Trophoblast cell (in vitro differentiated cells and primary cell): Measurements from ENCODE around the gene OR3A3.
"Not testable (repeated sequence)": the region's sequence is repeated elsewhere in the genome, so short reads cannot be mapped to it uniquely, and the experiment has no call there.

Experiments
- DNase-seq, 2 donors: peaks; one replicate each; pipeline ENCODE4 v3.0.0-alpha.2; 2016
- H2AFZ ChIP-seq: 2 replicates; pipeline ENCODE4 v1.6.1; 2013; ENCODE audit warnings: low read length, moderate library complexity, mild to moderate bottlenecking; ENCODE audit not compliant: insufficient read depth, poor library complexity
- H2AK5ac ChIP-seq: 2 replicates; pipeline ENCODE4 v1.6.1; 2013; ENCODE audit warnings: mild to moderate bottlenecking, low read length
- H2BK120ac ChIP-seq: 2 replicates; pipeline ENCODE4 v1.6.1; 2013; ENCODE audit warnings: low read length, mild to moderate bottlenecking, moderate library complexity; ENCODE audit not compliant: insufficient read depth, poor library complexity
- H2BK12ac ChIP-seq: 2 replicates; pipeline ENCODE4 v1.6.1; 2013; ENCODE audit warnings: mild to moderate bottlenecking, low read length, moderate library complexity
- H2BK5ac ChIP-seq: 2 replicates; pipeline ENCODE4 v1.6.1; 2013; ENCODE audit warnings: low read length, low read depth, moderate library complexity, mild to moderate bottlenecking; ENCODE audit not compliant: poor library complexity
- H3K14ac ChIP-seq: 2 replicates; pipeline ENCODE4 v1.6.1; 2013; ENCODE audit warnings: mild to moderate bottlenecking, low read length
- H3K18ac ChIP-seq: 2 replicates; pipeline ENCODE4 v1.6.1; 2013; ENCODE audit warnings: mild to moderate bottlenecking, low read length
- H3K23ac ChIP-seq: 2 replicates; pipeline ENCODE4 v1.6.1; 2013; ENCODE audit warnings: low read length
- H3K27ac ChIP-seq: 2 replicates; pipeline ENCODE4 v1.5.1; 2013; ENCODE audit warnings: low read depth, mild to moderate bottlenecking, inconsistent platforms, low read length, moderate library complexity
- H3K27me3 ChIP-seq: 2 replicates; pipeline ENCODE4 v1.6.1; 2013; ENCODE audit warnings: inconsistent platforms, mild to moderate bottlenecking, low read length, moderate library complexity; ENCODE audit not compliant: insufficient read depth
- H3K36me3 ChIP-seq, 2 experiments: 1 replicate in 1 of 2; 2 replicates in 1 of 2; pipeline ENCODE4 v1.6.1; 2013; ENCODE audit warnings: low read length in 2 of 2, mild to moderate bottlenecking in 2 of 2, moderate library complexity in 1 of 2; ENCODE audit not compliant: insufficient read depth in 2 of 2, control insufficient read depth in 1 of 2
- H3K4ac ChIP-seq: 2 replicates; pipeline ENCODE4 v1.6.1; 2013; ENCODE audit warnings: low read depth, mild to moderate bottlenecking, low read length, moderate library complexity
- H3K4me1 ChIP-seq, 2 experiments: 1 replicate in 1 of 2; 2 replicates in 1 of 2; pipeline ENCODE4 v1.6.1; 2013; ENCODE audit warnings: low read length in 2 of 2, mild to moderate bottlenecking in 2 of 2, moderate library complexity in 1 of 2; ENCODE audit not compliant: insufficient read depth in 2 of 2, control insufficient read depth in 1 of 2
- H3K4me2 ChIP-seq: 2 replicates; pipeline ENCODE4 v1.6.1; 2013; ENCODE audit warnings: inconsistent platforms, mild to moderate bottlenecking, low read length, moderate library complexity
- H3K4me3 ChIP-seq: 2 replicates; pipeline ENCODE4 v1.5.1; 2013; ENCODE audit warnings: mild to moderate bottlenecking, low read depth, low read length, inconsistent platforms
- H3K79me1 ChIP-seq: one replicate; pipeline ENCODE4 v1.6.1; 2013; ENCODE audit warnings: low read length
- H3K79me2 ChIP-seq: 2 replicates; pipeline ENCODE4 v1.6.1; 2013; ENCODE audit warnings: low read length, mild to moderate bottlenecking; ENCODE audit not compliant: control insufficient read depth, insufficient read depth, poor library complexity
- H3K9ac ChIP-seq: 2 replicates; pipeline ENCODE4 v1.6.1; 2013; ENCODE audit warnings: mild to moderate bottlenecking, low read length
- H3K9me3 ChIP-seq: 2 replicates; pipeline ENCODE4 v1.6.1; 2013; ENCODE audit warnings: low read depth, mild to moderate bottlenecking, control low read depth, inconsistent platforms, low read length; ENCODE audit not compliant: insufficient read depth
- H4K12ac ChIP-seq: 2 replicates; pipeline ENCODE4 v1.6.1; 2013; ENCODE audit warnings: low read depth, mild to moderate bottlenecking, low read length, moderate library complexity
- H4K8ac ChIP-seq: 2 replicates; pipeline ENCODE4 v1.6.1; 2013; ENCODE audit warnings: low read depth, mild to moderate bottlenecking, low read length, moderate library complexity
- H4K91ac ChIP-seq: one replicate; pipeline ENCODE4 v1.6.1; 2013; ENCODE audit warnings: low read depth, mild to moderate bottlenecking, low read length, moderate library complexity
- WGBS: extraction: QIAGEN DNeasy Blood & Tissue Kit; methylation state at CpG from one replicate; pipeline ENCODE4 v1.1.7; 2013; ENCODE audit warnings: missing lambda C conversion rate; ENCODE audit not compliant: insufficient read length, insufficient coverage; ENCODE audit errors: extremely low coverage; 5-methylcytosine and 5-hydroxymethylcytosine counted together

The OR3A3 gene

GRCh38 chr17:3400055-3400454, 11.1 kb upstream of the OR3A3 start:
- no peaks in the 10 kb centered on the region for H3K79me1 ChIP-seq
- no peak overlapping the region for H4K12ac ChIP-seq
- no peak overlapping the region for H3K4ac ChIP-seq
- no peak overlapping the region for H2BK12ac ChIP-seq
- no peak overlapping the region for H2AK5ac ChIP-seq
- no peaks in the 10 kb centered on the region for H3K36me3 ChIP-seq
- H3K9ac ChIP-seq, result no peak overlapping the region
- no peak overlapping the region for H3K4me3 ChIP-seq
- H3K18ac ChIP-seq, result no peak overlapping the region
- H4K8ac ChIP-seq, result no peak overlapping the region
- H3K23ac ChIP-seq, result no peak overlapping the region
- no peak overlapping the region for H3K4me2 ChIP-seq
- no peak overlapping the region for H4K91ac ChIP-seq
- no peaks in the 10 kb centered on the region for H3K4me1 ChIP-seq
- H2BK120ac ChIP-seq, result no peak overlapping the region
- peaks cover 7% of the 10 kb centered on the region for H3K9me3 ChIP-seq
- DNase-seq, result no peak
- no peaks in the 10 kb centered on the region for H3K27me3 ChIP-seq
- no peak overlapping the region for H3K14ac ChIP-seq
- H3K27ac ChIP-seq, result no peak overlapping the region
- WGBS, result no CpG with 5 or more reads among the region's 6 CpGs
- H3K79me2 ChIP-seq, result no peaks in the 10 kb centered on the region
- H2AFZ ChIP-seq, result no peak overlapping the region
- no peak overlapping the region for H2BK5ac ChIP-seq

- WGBS, result no CpG with 5 or more reads among the region's 2 CpGs
- no peak overlapping the region for H3K4me2 ChIP-seq
- no peak overlapping the region for H3K18ac ChIP-seq
- no peaks in the 10 kb centered on the region for H3K36me3 ChIP-seq
- no peak overlapping the region for H2AFZ ChIP-seq
- H2BK5ac ChIP-seq, result no peak overlapping the region
- no peaks in the 10 kb centered on the region for H3K4me1 ChIP-seq
- no peaks in the 10 kb centered on the region for H3K79me2 ChIP-seq
- H3K4ac ChIP-seq, result no peak overlapping the region
- peak; percentile 7 to 80 for DNase-seq
- H2BK12ac ChIP-seq, result no peak overlapping the region
- no peaks in the 10 kb centered on the region for H3K79me1 ChIP-seq
- no peaks in the 10 kb centered on the region for H3K27me3 ChIP-seq
- no peak overlapping the region for H3K27ac ChIP-seq
- H4K91ac ChIP-seq, result no peak overlapping the region
- no peak overlapping the region for H4K8ac ChIP-seq
- no peak overlapping the region for H3K14ac ChIP-seq
- H2BK120ac ChIP-seq, result no peak overlapping the region
- H3K9me3 ChIP-seq, result peaks cover 6% of the 10 kb centered on the region
- no peak overlapping the region for H3K9ac ChIP-seq
- no peak overlapping the region for H2AK5ac ChIP-seq
- no peak overlapping the region for H3K23ac ChIP-seq
- H4K12ac ChIP-seq, result no peak overlapping the region
- H3K4me3 ChIP-seq, result no peak overlapping the region
These were observed 9.4 kb upstream of the OR3A3 start for GRCh38 chr17:3401786-3402185.

GRCh38 chr17:3403856-3404255, 7.3 kb upstream of the OR3A3 start:
- not testable (repeated sequence) for H4K91ac ChIP-seq, H4K8ac ChIP-seq, H3K14ac ChIP-seq, H3K79me2 ChIP-seq, H2BK12ac ChIP-seq, H3K9ac ChIP-seq, H3K27ac ChIP-seq, H3K4me2 ChIP-seq, H3K36me3 ChIP-seq, H2BK120ac ChIP-seq, H3K4me3 ChIP-seq, H4K12ac ChIP-seq, H3K4ac ChIP-seq, H3K27me3 ChIP-seq, H2BK5ac ChIP-seq, H2AFZ ChIP-seq, DNase-seq, H3K79me1 ChIP-seq, H2AK5ac ChIP-seq, H3K9me3 ChIP-seq, H3K23ac ChIP-seq, H3K4me1 ChIP-seq, H3K18ac ChIP-seq
- no CpG with 5 or more reads among the region's 1 CpG for WGBS

GRCh38 chr17:3412216-3412615, 1.0 kb downstream of the OR3A3 start:
- H3K4me1 ChIP-seq, H3K79me1 ChIP-seq, H2AFZ ChIP-seq, H3K23ac ChIP-seq, H2BK12ac ChIP-seq, H3K4me3 ChIP-seq, H3K36me3 ChIP-seq, H4K8ac ChIP-seq, H3K9ac ChIP-seq, H2BK120ac ChIP-seq, DNase-seq, H3K27ac ChIP-seq, H2BK5ac ChIP-seq, H4K91ac ChIP-seq, H3K79me2 ChIP-seq, H3K18ac ChIP-seq, H4K12ac ChIP-seq, H3K9me3 ChIP-seq, H3K4me2 ChIP-seq, H3K27me3 ChIP-seq, H3K4ac ChIP-seq, H3K14ac ChIP-seq, H2AK5ac ChIP-seq: not testable (repeated sequence)
- no CpG with 5 or more reads among the region's 16 CpGs for WGBS
